ENCODE data around the gene GLUL.
"Not testable (repeated sequence)": the region's sequence is repeated elsewhere in the genome, so short reads cannot be mapped to it uniquely, and the experiment has no call there.

Gene GLUL

GRCh38 chr1:182359645-182360044 lies 31.9 kb downstream of the GLUL start:
- DNase-seq: no peak

GRCh38 chr1:182357913-182358312 lies 33.7 kb downstream of the GLUL start:
- DNase-seq: no peak

GRCh38 chr1:182357171-182357570 lies 34.4 kb downstream of the GLUL start:
- DNase-seq: no peak

GRCh38 chr1:182355723-182356098 lies 35.9 kb downstream of the GLUL start:
- DNase-seq: no peak

GRCh38 chr1:182351790-182352364 lies 39.7 kb downstream of the GLUL start:
- no peak for DNase-seq

GRCh38 chr1:182350839-182351238 lies 40.8 kb downstream of the GLUL start:
- DNase-seq: no peak

- DNase-seq: no peak
Measured at GRCh38 chr1:182348961-182349747, 42.4 kb downstream of the GLUL start.

- DNase-seq: no peak
Measured at GRCh38 chr1:182347019-182347418, 44.6 kb downstream of the GLUL start.

- DNase-seq: no peak
Measured at GRCh38 chr1:182340233-182341058, 51.1 kb downstream of the GLUL start.

- no peak for DNase-seq
Measured at GRCh38 chr1:182339684-182340083, 51.9 kb downstream of the GLUL start.

GRCh38 chr1:182338806-182339370 lies 52.7 kb downstream of the GLUL start:
- DNase-seq: no peak

GRCh38 chr1:182337736-182338571 lies 53.6 kb downstream of the GLUL start:
- no peak for DNase-seq

- no peak for DNase-seq
Measured at GRCh38 chr1:182335771-182336566, 55.6 kb downstream of the GLUL start.

GRCh38 chr1:182333071-182333571 lies 58.5 kb downstream of the GLUL start:
- DNase-seq: not testable (repeated sequence)

- DNase-seq: no peak
Measured at GRCh38 chr1:182332261-182333060, 59.1 kb downstream of the GLUL start.

Data from NCI-H1436 (cell line).